ENCODE data around the gene ATP9A. TPM values are rescaled to one million over a fixed set of nuclear protein-coding genes. Genes with fewer than 3 reads are reported as not detected.

The ATP9A gene
- total and polyA plus RNA-seq, 2 donors (not counting 3 experiments of a cell fraction or from before 2014, with no cell fraction given): 20.9 to 41.5 TPM

- H3K4me3 ChIP-seq (replicated peaks in 1 of 3; ENCODE audit: insufficient read depth in 1 of 3, low read depth in 1 of 3, low read length in 3 of 3): no peak overlapping the region
- dilution Hi-C loops (cut with MboI; ENCODE audit: extremely low pct_ligation_motif_present, low sequenced_read_pairs) (no loop called here), intact Hi-C loops (cut with micrococcal nuclease) (no loop called here)
- no peaks in the 10 kb centered on the region for H3K79me2 ChIP-seq (ENCODE audit: control insufficient read depth, insufficient read depth, low read length)
- peak overlapping the region; percentile 57 for H3K27ac ChIP-seq (ENCODE audit: insufficient read depth, low read depth, low read length)
- TF ChIP-seq FOS (IDR thresholded peaks at IDR 0.05; ENCODE audit: borderline replicate concordance, insufficient read depth, low read length) (no peak), POLR2A (IDR thresholded peaks at IDR 0.05; ENCODE audit: low read depth, low read length) (no peak), GATA2 (IDR thresholded peaks at IDR 0.05; ENCODE audit: insufficient read depth, insufficient read length, low read depth, low read length) (no peak), MAX (IDR thresholded peaks at IDR 0.05; ENCODE audit: insufficient read depth, insufficient read length) (no peak), POLR2AphosphoS5 (IDR thresholded peaks at IDR 0.05; ENCODE audit: insufficient read depth, low read depth, low read length) (no peak)
- H4K20me1 ChIP-seq (replicated peaks; ENCODE audit: control insufficient read depth, extremely low read depth, insufficient read depth, low read length): no peaks in the 10 kb centered on the region
- no TSS peak for BruUV-seq (replicated peaks)
- H3K27me3 ChIP-seq (ENCODE audit: control insufficient read depth in 2 of 2, insufficient read depth in 2 of 2, low read length in 2 of 2): no peaks in the 10 kb centered on the region
- POLR2A ChIA-PET: no interaction called here
- no peak for FAIRE-seq
- peaks cover 14% of the 10 kb centered on the region for H3K4me1 ChIP-seq (ENCODE audit: control insufficient read depth, extremely low read depth, insufficient read depth, low read length)
- no peak overlapping the region for H3K4me2 ChIP-seq (ENCODE audit: insufficient read depth, low read length)
- CTCF ChIA-PET: interaction anchor here (1.0 to 7.5 kb wide), 2 partner anchors 64 to 128 kb away, joined by 3 to 49 read pairs; no protein-coding TSS in a partner anchor
- no peak for DNase-seq (ENCODE audit: low read depth, low spot score)
- no peaks in the 10 kb centered on the region for H3K9me1 ChIP-seq (replicated peaks; ENCODE audit: control insufficient read depth, extremely low read depth, insufficient read depth, low read length)
- H3K9ac ChIP-seq (replicated peaks; ENCODE audit: extremely low read depth, insufficient read depth, low read length): no peak overlapping the region
- H2AFZ ChIP-seq (ENCODE audit: low read depth, low read length): no peak overlapping the region
- H3K9me3 ChIP-seq (replicated peaks; ENCODE audit: control insufficient read depth, insufficient read depth, low read length): no peaks in the 10 kb centered on the region
- H3K36me3 ChIP-seq (ENCODE audit: control insufficient read depth in 2 of 2, extremely low read depth in 1 of 2, insufficient read depth in 2 of 2, low read length in 2 of 2): no peaks in the 10 kb centered on the region
Observed at GRCh38 chr20:51636123-51636522, 132.1 kb downstream of the ATP9A start.

- H3K4me1 ChIP-seq (ENCODE audit: control insufficient read depth, extremely low read depth, insufficient read depth, low read length): peaks cover 19% of the 10 kb centered on the region
- H4K20me1 ChIP-seq (replicated peaks; ENCODE audit: control insufficient read depth, extremely low read depth, insufficient read depth, low read length): no peaks in the 10 kb centered on the region
- H2AFZ ChIP-seq (ENCODE audit: low read depth, low read length): no peak overlapping the region
- CTCF ChIA-PET: no interaction called here
- no peaks in the 10 kb centered on the region for H3K79me2 ChIP-seq (ENCODE audit: control insufficient read depth, insufficient read depth, low read length)
- dilution Hi-C loops (cut with MboI; ENCODE audit: extremely low pct_ligation_motif_present, low sequenced_read_pairs) (no loop called here), intact Hi-C loops (cut with micrococcal nuclease) (no loop called here)
- no peak overlapping the region for H3K4me3 ChIP-seq (replicated peaks in 1 of 3; ENCODE audit: insufficient read depth in 1 of 3, low read depth in 1 of 3, low read length in 3 of 3)
- H3K4me2 ChIP-seq (ENCODE audit: insufficient read depth, low read length): no peak overlapping the region
- H3K27me3 ChIP-seq (ENCODE audit: control insufficient read depth in 2 of 2, insufficient read depth in 2 of 2, low read length in 2 of 2): no peaks in the 10 kb centered on the region
- no peak overlapping the region for H3K27ac ChIP-seq (ENCODE audit: insufficient read depth, low read depth, low read length)
- no peak overlapping the region for H3K9ac ChIP-seq (replicated peaks; ENCODE audit: extremely low read depth, insufficient read depth, low read length)
- TF ChIP-seq CTCF (IDR thresholded peaks at IDR 0.05; ENCODE audit: extremely low read depth in 1 of 2, insufficient read depth in 1 of 2, low read depth in 1 of 2, low read length in 2 of 2): no peak
- TF ChIP-seq GATA2 (IDR thresholded peaks at IDR 0.05; ENCODE audit: insufficient read depth, insufficient read length, low read depth, low read length): no peak
- TF ChIP-seq POLR2AphosphoS5 (IDR thresholded peaks at IDR 0.05; ENCODE audit: insufficient read depth, low read depth, low read length): no peak
- no peak for TF ChIP-seq JUN (IDR thresholded peaks at IDR 0.05; ENCODE audit: borderline replicate concordance, insufficient read depth, insufficient read length, low read depth)
- TF ChIP-seq FOS (IDR thresholded peaks at IDR 0.05; ENCODE audit: borderline replicate concordance, insufficient read depth, low read length): no peak
- TF ChIP-seq MYC (IDR thresholded peaks at IDR 0.05; ENCODE audit: low read depth, low read length): no peak
- no peak for TF ChIP-seq POLR2A (IDR thresholded peaks at IDR 0.05; ENCODE audit: low read depth, low read length)
- TF ChIP-seq EZH2 (IDR thresholded peaks at IDR 0.05; ENCODE audit: borderline replicate concordance, low read depth, low read length, severe bottlenecking): no peak
- no peak for TF ChIP-seq MAX (IDR thresholded peaks at IDR 0.05; ENCODE audit: insufficient read depth, insufficient read length)
- H3K9me3 ChIP-seq (replicated peaks; ENCODE audit: control insufficient read depth, insufficient read depth, low read length): no peaks in the 10 kb centered on the region
- FAIRE-seq (no peak), DNase-seq (ENCODE audit: low read depth, low spot score) (no peak)
- POLR2A ChIA-PET: no interaction called here
- no TSS peak for BruUV-seq (replicated peaks)
- H3K9me1 ChIP-seq (replicated peaks; ENCODE audit: control insufficient read depth, extremely low read depth, insufficient read depth, low read length): no peaks in the 10 kb centered on the region
- no peaks in the 10 kb centered on the region for H3K36me3 ChIP-seq (ENCODE audit: control insufficient read depth in 2 of 2, extremely low read depth in 1 of 2, insufficient read depth in 2 of 2, low read length in 2 of 2)
Observed at GRCh38 chr20:51635680-51636079, 132.5 kb downstream of the ATP9A start.
